Measurements from ENCODE around the gene TH.

The TH gene

GRCh38 chr11:2116680-2117079, 54.9 kb downstream of the TH start:
- no peak overlapping the region for H2AFZ ChIP-seq (ENCODE audit: low read length)
- TF ChIP-seq CTCF (IDR thresholded peaks at IDR 0.05; ENCODE audit: low read length) (no peak), EZH2 (IDR thresholded peaks at IDR 0.05; ENCODE audit: borderline replicate concordance, low read length) (no peak)
- no peaks in the 10 kb centered on the region for H3K4me1 ChIP-seq (ENCODE audit: insufficient read depth, low read length, severe bottlenecking)
- no peaks in the 10 kb centered on the region for H3K9me3 ChIP-seq (ENCODE audit: low read length)
- no peaks in the 10 kb centered on the region for H3K79me2 ChIP-seq (ENCODE audit: insufficient read depth, low read length)
- H3K36me3 ChIP-seq (ENCODE audit: insufficient read depth, low read length) = no peaks in the 10 kb centered on the region; the same call in 1 of the 2 replicates
- H3K27ac ChIP-seq (ENCODE audit: low read depth, low read length, poor library complexity, severe bottlenecking) = no peak overlapping the region
- no peak overlapping the region for H3K9ac ChIP-seq (ENCODE audit: low read length)
- no peaks in the 10 kb centered on the region for H4K20me1 ChIP-seq (ENCODE audit: insufficient read depth, low read length)
- no peaks in the 10 kb centered on the region; the same call in 1 of the 2 replicates for H3K27me3 ChIP-seq (ENCODE audit: insufficient read depth, low read length)
- no peak overlapping the region for H3K4me2 ChIP-seq (ENCODE audit: low read length)
- H3K9me2 ChIP-seq (ENCODE audit: low read depth, low read length) = no peaks in the 10 kb centered on the region
- no peaks in the 10 kb centered on the region for H3F3A ChIP-seq (ENCODE audit: insufficient read depth, low read length)
- H3K4me3 ChIP-seq (ENCODE audit: low read depth, low read length, poor library complexity, severe bottlenecking) = no peak overlapping the region

GRCh38 chr11:2115308-2115707, 56.3 kb downstream of the TH start:
- Histone ChIP-seq H3K9me2 (ENCODE audit: low read depth, low read length) (no peaks in the 10 kb centered on the region), H3K27ac (ENCODE audit: low read depth, low read length, poor library complexity, severe bottlenecking) (no peak overlapping the region), H3F3A (ENCODE audit: insufficient read depth, low read length) (no peaks in the 10 kb centered on the region), H3K4me3 (ENCODE audit: low read depth, low read length, poor library complexity, severe bottlenecking) (no peak overlapping the region), H3K36me3 (ENCODE audit: insufficient read depth, low read length) (no peaks in the 10 kb centered on the region; the same call in 1 of the 2 replicates), H2AFZ (ENCODE audit: low read length) (no peak overlapping the region), H3K9ac (ENCODE audit: low read length) (no peak overlapping the region), H3K4me2 (ENCODE audit: low read length) (no peak overlapping the region), H3K9me3 (ENCODE audit: low read length) (no peaks in the 10 kb centered on the region), H3K4me1 (ENCODE audit: insufficient read depth, low read length, severe bottlenecking) (no peaks in the 10 kb centered on the region), H4K20me1 (ENCODE audit: insufficient read depth, low read length) (no peaks in the 10 kb centered on the region), H3K27me3 (ENCODE audit: insufficient read depth, low read length) (peaks cover 6% of the 10 kb centered on the region; the same call in 1 of the 2 replicates), H3K79me2 (ENCODE audit: insufficient read depth, low read length) (no peaks in the 10 kb centered on the region)
- no peak for TF ChIP-seq EZH2 (IDR thresholded peaks at IDR 0.05; ENCODE audit: borderline replicate concordance, low read length)
- no peak for TF ChIP-seq CTCF (IDR thresholded peaks at IDR 0.05; ENCODE audit: low read length)

GRCh38 chr11:2114430-2115241, 57.0 kb downstream of the TH start:
- Histone ChIP-seq H3K4me1 (ENCODE audit: insufficient read depth, low read length, severe bottlenecking) (no peaks in the 10 kb centered on the region), H4K20me1 (ENCODE audit: insufficient read depth, low read length) (no peaks in the 10 kb centered on the region), H3K36me3 (ENCODE audit: insufficient read depth, low read length) (no peaks in the 10 kb centered on the region; the same call in 1 of the 2 replicates), H3K27ac (ENCODE audit: low read depth, low read length, poor library complexity, severe bottlenecking) (no peak overlapping the region), H3K27me3 (ENCODE audit: insufficient read depth, low read length) (peaks cover 7% of the 10 kb centered on the region; the same call in 1 of the 2 replicates), H3K9me3 (ENCODE audit: low read length) (no peaks in the 10 kb centered on the region), H3K4me2 (ENCODE audit: low read length) (no peak overlapping the region), H2AFZ (ENCODE audit: low read length) (no peak overlapping the region), H3K79me2 (ENCODE audit: insufficient read depth, low read length) (no peaks in the 10 kb centered on the region), H3K9ac (ENCODE audit: low read length) (no peak overlapping the region), H3F3A (ENCODE audit: insufficient read depth, low read length) (no peaks in the 10 kb centered on the region), H3K9me2 (ENCODE audit: low read depth, low read length) (no peaks in the 10 kb centered on the region), H3K4me3 (ENCODE audit: low read depth, low read length, poor library complexity, severe bottlenecking) (no peak overlapping the region)
- TF ChIP-seq CTCF (IDR thresholded peaks at IDR 0.05; ENCODE audit: low read length) = no peak
- TF ChIP-seq EZH2 (IDR thresholded peaks at IDR 0.05; ENCODE audit: borderline replicate concordance, low read length) = no peak
